WTC11 (cell line): ENCODE results near the gene AK5.

ENCODE experiments used
- CREM ChIP-seq: sonication (generic); formaldehyde crosslinking; IDR thresholded peaks from 2 replicates; pipeline ENCODE4 v1.8.1; 2022; ENCODE audit warnings: mild to moderate bottlenecking, missing genetic modification reagents, moderate library complexity
- CTCF ChIP-seq: fragments of 200-600 bp; IDR thresholded peaks from 2 replicates; pipeline ENCODE4 v1.8.0; 2022; ENCODE audit warnings: antibody characterized with exemption
- FOXP4 ChIP-seq: sonication (generic); formaldehyde crosslinking; IDR thresholded peaks from 2 replicates; pipeline ENCODE4 v1.8.0; 2022; ENCODE audit warnings: mild to moderate bottlenecking, missing genetic modification reagents
- GABPB1 ChIP-seq: sonication (generic); formaldehyde crosslinking; IDR thresholded peaks from 2 replicates; pipeline ENCODE4 v1.8.1; 2023; ENCODE audit warnings: mild to moderate bottlenecking, missing genetic modification reagents
- HMGXB4 ChIP-seq: sonication (generic); formaldehyde crosslinking; IDR thresholded peaks from 2 replicates; pipeline ENCODE4 v1.8.1; 2023; ENCODE audit warnings: mild to moderate bottlenecking, moderate library complexity, missing genetic modification reagents
- MLX ChIP-seq: sonication (generic); formaldehyde crosslinking; IDR thresholded peaks from 2 replicates; pipeline ENCODE4 v1.8.1; 2023; ENCODE audit warnings: mild to moderate bottlenecking, missing genetic modification reagents, moderate library complexity
- SMAD4 ChIP-seq: sonication (generic); formaldehyde crosslinking; IDR thresholded peaks from 2 replicates; pipeline ENCODE4 v1.8.0; 2022; ENCODE audit warnings: mild to moderate bottlenecking, missing genetic modification reagents
- ZBTB21 ChIP-seq: sonication (generic); formaldehyde crosslinking; IDR thresholded peaks from 2 replicates; pipeline ENCODE4 v1.8.1; 2023; ENCODE audit warnings: mild to moderate bottlenecking, missing genetic modification reagents, borderline replicate concordance
- ZBTB43 ChIP-seq: sonication (generic); formaldehyde crosslinking; IDR thresholded peaks from 2 replicates; pipeline ENCODE4 v1.8.1; 2023; ENCODE audit warnings: mild to moderate bottlenecking, missing genetic modification reagents
- ZNF138 ChIP-seq: sonication (generic); formaldehyde crosslinking; conservative IDR thresholded peaks from 2 replicates; pipeline ENCODE4 v1.8.1; 2022; ENCODE audit warnings: mild to moderate bottlenecking, moderate library complexity, missing genetic modification reagents
- ZNF263 ChIP-seq: sonication (generic); formaldehyde crosslinking; IDR thresholded peaks from 2 replicates; pipeline ENCODE4 v1.8.1; 2022; ENCODE audit warnings: low read depth, mild to moderate bottlenecking, moderate library complexity, missing genetic modification reagents
- ZSCAN18 ChIP-seq: fragments of 250-450 bp; sonication (Bioruptor Pico); IDR thresholded peaks from 2 replicates; pipeline ENCODE4 v2.1.2; 2022; ENCODE audit warnings: mild to moderate bottlenecking, moderate library complexity

GRCh38 chr1:77288275-77288674 lies 6.5 kb downstream of the AK5 start:
- TF ChIP-seq ZNF263 (CRISPR knock-in tag) (no peak), CTCF (no peak), FOXP4 (CRISPR knock-in tag) (no peak), ZNF138 (CRISPR knock-in tag) (no peak), SMAD4 (CRISPR knock-in tag) (no peak), ZBTB21 (CRISPR knock-in tag) (no peak), ZBTB43 (CRISPR knock-in tag) (no peak), HMGXB4 (no peak), MLX (CRISPR knock-in tag) (no peak), GABPB1 (CRISPR knock-in tag) (no peak), CREM (no peak), ZSCAN18 (no peak)
